ENCODE measurements around the gene CEP250.

- TF ChIP-seq CTCF (IDR thresholded peaks at IDR 0.05) (no peak), EZH2 (IDR thresholded peaks at IDR 0.05) (no peak)
Observed at GRCh38 chr20:35560105-35560511, 104.7 kb downstream of the CEP250 start.

Measured in neural progenitor cell (in vitro differentiated cells).